ENCODE data around the gene LCN9. TPM values are rescaled to one million over a fixed set of nuclear protein-coding genes. Genes with fewer than 3 reads are reported as not detected.

The LCN9 gene
- total and polyA plus RNA-seq, 12 donors, result not detected

DNA sequence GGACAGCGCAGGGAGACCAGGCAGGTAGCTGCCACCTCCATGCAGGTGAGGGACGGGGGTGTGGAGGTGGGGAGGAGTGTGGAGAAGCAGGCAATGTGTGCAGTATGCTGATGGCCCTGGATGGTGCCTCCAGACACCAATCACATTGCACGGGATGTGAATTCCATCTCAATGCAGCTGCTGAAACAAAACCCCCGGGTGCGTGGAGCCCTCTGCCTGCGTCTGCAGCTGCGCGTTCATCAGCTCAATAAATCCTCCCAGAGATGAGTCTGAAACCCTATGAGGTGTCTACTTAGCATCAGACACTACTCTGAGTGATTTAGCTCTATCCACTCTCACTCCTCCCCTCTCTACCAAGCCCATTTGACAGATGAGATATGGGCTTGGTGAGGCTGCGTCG, 25.9 kb downstream of the LCN9 start:
- DNase-seq, result no peak
- Histone ChIP-seq H3K36me3 (no peaks in the 10 kb centered on the region), H3K9me3 (no peaks in the 10 kb centered on the region), H3K27me3 (peaks cover 0 to 45% (median 22%) of the 10 kb centered on the region in 7 donors), H3K27ac (no peak overlapping the region), H3K4me3 (no peak overlapping the region), H3K4me1 (no peaks in the 10 kb centered on the region)
- no peak for TF ChIP-seq CTCF (IDR thresholded peaks at IDR 0.05)
- WGBS, 2 donors, result 80 to 84% methylated on average over 10 of the region's 10 CpGs
- intact Hi-C loops (cut with DNase I), result no loop called here
- ATAC-seq, result no peak

DNA sequence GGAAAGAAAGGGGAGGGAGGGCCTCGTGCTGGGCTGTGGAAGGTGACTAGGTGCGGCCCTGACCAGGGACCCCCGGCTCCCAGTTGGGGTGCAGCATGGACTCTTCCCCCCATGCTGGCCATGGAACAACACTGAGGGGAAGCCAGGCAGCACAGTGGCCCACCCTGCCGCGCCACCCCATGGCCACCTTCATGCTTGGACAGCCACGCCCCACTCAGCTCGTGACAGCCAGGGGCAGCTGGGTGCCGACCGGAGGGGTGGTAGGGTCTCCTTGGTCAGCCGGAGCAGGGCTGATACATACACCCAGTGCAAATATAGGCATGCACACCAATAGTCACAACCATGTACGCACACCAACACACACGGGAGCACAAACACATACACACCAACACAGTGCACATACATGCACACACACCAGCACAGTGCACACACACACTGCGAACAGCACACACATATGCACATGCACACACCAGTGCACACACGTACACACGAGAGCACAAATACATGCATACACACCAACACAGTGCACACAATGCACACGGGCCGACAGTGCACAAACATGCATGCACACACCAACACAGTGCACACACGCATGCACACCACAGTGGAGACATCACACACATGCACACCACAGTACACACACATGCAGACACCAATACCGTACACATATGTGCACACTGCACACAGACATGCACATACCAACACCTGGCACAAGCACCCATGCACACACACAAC, 27.9 kb downstream of the LCN9 start:
- H3K36me3 ChIP-seq, result no peaks in the 10 kb centered on the region
- H3K27ac ChIP-seq, result no peak overlapping the region
- no peaks in the 10 kb centered on the region for H3K4me1 ChIP-seq
- ATAC-seq, result no peak
- WGBS, 2 donors, result 89 to 93% methylated on average over 19 of the region's 19 CpGs
- no peaks in the 10 kb centered on the region for H3K9me3 ChIP-seq
- intact Hi-C loops (cut with DNase I), result no loop called here
- TF ChIP-seq CTCF (IDR thresholded peaks at IDR 0.05), result no peak
- no peak overlapping the region for H3K4me3 ChIP-seq
- H3K27me3 ChIP-seq, result peaks cover 0 to 31% (median 12%) of the 10 kb centered on the region in 7 donors
- DNase-seq, result no peak

GRCh38 chr9:135692410-135692809, 29.3 kb downstream of the LCN9 start:
- 72 to 77% methylated on average over 11 of the region's 11 CpGs for WGBS, 2 donors
- no peaks in the 10 kb centered on the region for H3K4me1 ChIP-seq
- H3K9me3 ChIP-seq, result no peaks in the 10 kb centered on the region
- H3K27me3 ChIP-seq, result peaks cover 0 to 26% (median 11%) of the 10 kb centered on the region in 7 donors
- no peak for TF ChIP-seq CTCF (IDR thresholded peaks at IDR 0.05)
- no peaks in the 10 kb centered on the region for H3K36me3 ChIP-seq
- DNase-seq (no peak), ATAC-seq (no peak)
- no peak overlapping the region for H3K27ac ChIP-seq
- intact Hi-C loops (cut with DNase I), result no loop called here
- H3K4me3 ChIP-seq, result no peak overlapping the region

- no peak for ATAC-seq
- peaks cover 0 to 23% (median 8%) of the 10 kb centered on the region in 7 donors for H3K27me3 ChIP-seq
Measured at GRCh38 chr9:135693265-135693664, 30.2 kb downstream of the LCN9 start.

More at GRCh38 chr9:135693265-135693664, 30.2 kb downstream of the LCN9 start:
- H3K4me3 ChIP-seq, result no peak overlapping the region
- WGBS, 2 donors, result 76 to 84% methylated on average over 16 of the region's 16 CpGs
- no peak for TF ChIP-seq CTCF (IDR thresholded peaks at IDR 0.05)
- H3K27ac ChIP-seq, result no peak overlapping the region
- H3K9me3 ChIP-seq, result no peaks in the 10 kb centered on the region
- H3K36me3 ChIP-seq, result no peaks in the 10 kb centered on the region
- no peak for DNase-seq
- H3K4me1 ChIP-seq, result no peaks in the 10 kb centered on the region
- intact Hi-C loops (cut with DNase I), result no loop called here

Measured in heart right ventricle (tissue), 16 donors.